HCT116 (cell line): Measurements from ENCODE around the gene LRBA. TPM values are rescaled to one million over a fixed set of nuclear protein-coding genes. Genes with fewer than 3 reads are reported as not detected.

Experiments
- ATAC-seq: fragments of 200-7000 bp; cut with Tn5 transposase; 2 replicates; pipeline ENCODE4 v1.9.1; 2020; ENCODE audit warnings: mild to moderate bottlenecking, moderate library complexity
- BruUV-seq: library from RNA; stranded (reverse); fragments of 400-500 nt; replicated peaks from 2 replicates; lab custom pipeline; 2021; lab: Mats Ljungman, UMichigan
- CTCF ChIA-PET: fragments of 300-600 bp; sonication (Branson Sonifier 250); formaldehyde crosslinking; loops from one replicate; lab custom pipeline; 2021; ENCODE audit warnings: antibody characterized with exemption; lab: Charles Lee
- POLR2A ChIA-PET: fragments of 300-600, 350-600 bp; sonication (Branson Sonifier 250); formaldehyde crosslinking; loops from one replicate; lab custom pipeline; 2021; ENCODE audit warnings: antibody characterized with exemption; lab: Charles Lee
- RAD21 ChIA-PET, 2 experiments: fragments of 300-600 bp; sonication (Branson Sonifier 250); formaldehyde crosslinking; loops; one replicate each; lab custom pipeline; 2023; ENCODE audit warnings: low total read pairs in 2 of 2; ENCODE audit not compliant: uncharacterized antibody in 2 of 2, unreplicated experiment in 2 of 2, low non-redundant PET in 1 of 2; lab: Charles Lee
- DNase-seq: peaks from one replicate; pipeline ENCODE4 v3.0.0-alpha.2; 2010; ENCODE audit warnings: low read depth, low spot score
- H2AFZ ChIP-seq: fragments of 200-600 bp; shearing (Covaris generic), sonication (generic); 2 replicates; pipeline ENCODE4 v1.6.1; 2017; ENCODE audit warnings: low read depth, mixed run types, mixed read lengths, antibody characterized with exemption, low read length; ENCODE audit not compliant: poor library complexity, severe bottlenecking
- H3K27ac ChIP-seq: 2 replicates; pipeline ENCODE4 v1.5.1; 2012; ENCODE audit warnings: low read depth, low read length
- H3K27me3 ChIP-seq: fragments of 200-600 bp; sonication (generic); 2 replicates; pipeline ENCODE4 v1.6.1; 2016; ENCODE audit warnings: mixed run types, low read length, mixed read lengths; ENCODE audit not compliant: insufficient read depth
- H3K36me3 ChIP-seq, 2 experiments: fragments of 200-500 bp in 1 of 2; fragments of 200-600 bp in 1 of 2; sonication (Bioruptor generic) in 1 of 2; sonication (generic) in 1 of 2; 2 replicates each; pipeline versions ENCODE4 v1.5.1 to v1.6.1; 2014 to 2016; ENCODE audit warnings: low read length in 2 of 2, inconsistent platforms in 1 of 2, mixed read lengths in 1 of 2, mixed run types in 1 of 2; ENCODE audit not compliant: insufficient read depth in 2 of 2, control insufficient read depth in 1 of 2
- H3K4me1 ChIP-seq, 2 experiments: fragments of 200-600 bp in 1 of 2; sonication (generic) in 1 of 2; 2 replicates each; pipeline versions ENCODE4 v1.5.1 to v1.6.1; 2012 to 2017; ENCODE audit warnings: low read length in 2 of 2, inconsistent platforms in 1 of 2, mild to moderate bottlenecking in 1 of 2, mixed read lengths in 1 of 2, mixed run types in 1 of 2, moderate library complexity in 1 of 2; ENCODE audit not compliant: insufficient read depth in 2 of 2, control insufficient read depth in 1 of 2
- H3K4me2 ChIP-seq: fragments of 200-600 bp; sonication (generic); 2 replicates; pipeline ENCODE4 v1.6.1; 2017; ENCODE audit warnings: mixed run types, low read length, mixed read lengths
- H3K4me3 ChIP-seq, 2 experiments: fragments of 200-600 bp in 1 of 2; sonication (generic) in 1 of 2; replicated peaks in 1 of 2; 2 replicates each; pipeline ENCODE4 v1.5.1; 2011 to 2016; ENCODE audit warnings: low read length in 2 of 2, control low read depth in 1 of 2, low read depth in 1 of 2, mild to moderate bottlenecking in 1 of 2, mixed read lengths in 1 of 2, mixed run types in 1 of 2
- H3K79me2 ChIP-seq: fragments of 200-600 bp; sonication (generic); 2 replicates; pipeline ENCODE4 v1.6.1; 2017; ENCODE audit warnings: mild to moderate bottlenecking, mixed run types, low read length, moderate library complexity, mixed read lengths; ENCODE audit not compliant: insufficient read depth
- H3K9ac ChIP-seq: fragments of 200-600 bp; sonication (generic); 2 replicates; pipeline ENCODE4 v1.6.1; 2016; ENCODE audit warnings: low read length, mixed read lengths
- H3K9me2 ChIP-seq: fragments of 200-600 bp; sonication (generic), shearing (Covaris generic); 2 replicates; pipeline ENCODE4 v1.6.1; 2017; ENCODE audit warnings: mixed run types, mild to moderate bottlenecking, moderate library complexity; ENCODE audit not compliant: insufficient read depth
- H3K9me3 ChIP-seq, 2 experiments: fragments of 200-500 bp in 1 of 2; fragments of 200-600 bp in 1 of 2; sonication (Bioruptor generic) in 1 of 2; sonication (generic) in 1 of 2; 2 replicates each; pipeline ENCODE4 v1.6.1; 2014 to 2017; ENCODE audit warnings: low read length in 2 of 2, mixed read lengths in 2 of 2, inconsistent platforms in 1 of 2, low read depth in 1 of 2, mild to moderate bottlenecking in 1 of 2, mixed run types in 1 of 2, moderate library complexity in 1 of 2; ENCODE audit not compliant: control insufficient read depth in 1 of 2, insufficient read depth in 1 of 2
- H4K20me1 ChIP-seq: fragments of 200-600 bp; sonication (generic), shearing (Covaris generic); 2 replicates; pipeline ENCODE4 v1.6.1; 2017; ENCODE audit warnings: mixed run types, mild to moderate bottlenecking, moderate library complexity; ENCODE audit not compliant: insufficient read depth
- CBX3 ChIP-seq: IDR thresholded peaks from 2 replicates; pipeline ENCODE4 v1.6.1; 2012; ENCODE audit warnings: low read depth
- EGR1 ChIP-seq: IDR thresholded peaks from 2 replicates; pipeline ENCODE4 v1.6.1; 2012; ENCODE audit warnings: low read depth
- EZH2 ChIP-seq: fragments of 200-600 bp; sonication (generic); IDR thresholded peaks from 2 replicates; pipeline ENCODE4 v1.6.1; 2017; ENCODE audit warnings: antibody characterized with exemption, mixed run types
- EZH2phosphoT487 ChIP-seq: fragments of 200-600 bp; IDR thresholded peaks from 2 replicates; pipeline ENCODE4 v1.6.1; 2018; ENCODE audit warnings: antibody characterized with exemption, borderline replicate concordance
- FOSL1 ChIP-seq: IDR thresholded peaks from 2 replicates; pipeline ENCODE4 v1.6.1; 2012; ENCODE audit warnings: low read depth
- JUND ChIP-seq: IDR thresholded peaks from 2 replicates; pipeline ENCODE4 v1.6.1; 2012
- MAX ChIP-seq: IDR thresholded peaks from 2 replicates; pipeline ENCODE4 v1.6.1; 2012
- POLR2A ChIP-seq: IDR thresholded peaks from 2 replicates; pipeline ENCODE4 v1.7.0; 2011; ENCODE audit warnings: borderline replicate concordance; ENCODE audit not compliant: insufficient read depth, insufficient read length; ENCODE audit errors: extremely low read depth
- POLR2AphosphoS5 ChIP-seq: IDR thresholded peaks from 2 replicates; pipeline ENCODE4 v1.6.1; 2011; ENCODE audit warnings: mild to moderate bottlenecking, low read depth, low read length, moderate library complexity
- RAD21 ChIP-seq: IDR thresholded peaks from 2 replicates; pipeline ENCODE4 v1.6.1; 2012; ENCODE audit warnings: low read depth, mild to moderate bottlenecking
- SP1 ChIP-seq: IDR thresholded peaks from 2 replicates; pipeline ENCODE4 v1.6.1; 2012; ENCODE audit warnings: low read depth
- TCF7L2 ChIP-seq: IDR thresholded peaks from 2 replicates; pipeline ENCODE4 v1.7.0; 2011; ENCODE audit warnings: borderline replicate concordance, inconsistent platforms; ENCODE audit not compliant: insufficient read depth, insufficient read length; ENCODE audit errors: extremely low read depth
- YY1 ChIP-seq: IDR thresholded peaks from 2 replicates; pipeline ENCODE4 v1.6.1; 2011; ENCODE audit warnings: low read length, low read depth, moderate library complexity, mild to moderate bottlenecking; ENCODE audit not compliant: insufficient replicate concordance; ENCODE audit errors: extremely low read depth
- ZNF274 ChIP-seq: fragments of 200-500 bp; sonication (Bioruptor generic); IDR thresholded peaks from 2 replicates; pipeline ENCODE4 v1.6.1; 2014; ENCODE audit warnings: mild to moderate bottlenecking, low read depth, low read length, inconsistent platforms
- intact Hi-C: fragments of 100-400 bp; cut with micrococcal nuclease; formaldehyde crosslinking; loops from 2 replicates; pipeline ENCODE4 v1.10.0; 2022
- total RNA-seq: library from RNA; stranded (reverse); gene quantifications from one replicate; pipeline ENCODE4 v1.2.1, GENCODE V29; 2021; ENCODE audit not compliant: unreplicated experiment
- TF ChIP-seq, protein P1 (sequence below): IDR thresholded peaks from 2 replicates; pipeline ENCODE4 v1.6.1; 2012; ENCODE audit warnings: low read depth
- TF ChIP-seq, protein P2 (sequence below): IDR thresholded peaks from 2 replicates; pipeline ENCODE4 v1.6.1; 2011; ENCODE audit warnings: mild to moderate bottlenecking, low read length, moderate library complexity; ENCODE audit not compliant: insufficient replicate concordance; ENCODE audit errors: extremely low read depth

The LRBA gene
- total RNA-seq, 1 experiment from 2014 or later, result 79.8 TPM

DNA sequence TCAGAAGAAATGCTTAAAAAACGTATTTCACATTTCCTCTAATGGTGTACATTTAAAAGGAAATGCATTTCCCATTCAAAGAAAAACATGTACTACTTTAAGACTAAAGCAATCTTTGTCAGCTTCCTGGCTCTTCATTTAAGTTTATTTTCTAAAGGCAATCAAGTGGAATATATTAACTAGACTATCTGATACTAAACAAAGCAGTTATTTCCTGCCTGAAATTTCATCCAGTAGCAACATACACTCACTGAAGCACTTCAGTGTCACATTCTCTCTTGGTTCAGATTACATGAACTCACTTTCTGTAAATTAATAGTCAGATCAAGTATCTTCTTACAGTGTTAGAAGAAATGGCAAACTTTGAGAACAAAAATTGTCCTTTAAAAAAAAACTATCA, 42.5 kb downstream of the LRBA start:
- H3K4me2 ChIP-seq, result no peak overlapping the region
- no TSS peak for BruUV-seq

More for the DNA sequence above, 42.5 kb downstream of the LRBA start:
- ChIA-PET POLR2A (no interaction called here), CTCF (interaction anchor here (1.0 kb wide), 1 partner anchor 12 kb away, joined by 5 read pairs; no protein-coding TSS in a partner anchor), RAD21 (no interaction called here)
- H3K9ac ChIP-seq, result no peak overlapping the region
- no peak overlapping the region for H2AFZ ChIP-seq
- no peaks in the 10 kb centered on the region for H3K9me2 ChIP-seq
- H3K27me3 ChIP-seq, result no peaks in the 10 kb centered on the region
- no peaks in the 10 kb centered on the region for H3K36me3 ChIP-seq
- H3K9me3 ChIP-seq, result no peaks in the 10 kb centered on the region
- peaks cover 95% of the 10 kb centered on the region for H3K79me2 ChIP-seq
- no peak for DNase-seq
- TF ChIP-seq EZH2phosphoT487 (no peak), EGR1 (no peak), EZH2 (no peak), YY1 (no peak), CBX3 (no peak), POLR2AphosphoS5 (no peak), SP1 (no peak), POLR2A (no peak), MAX (no peak), RAD21 (no peak), TCF7L2 (no peak), JUND (no peak), FOSL1 (no peak), ZNF274 (no peak)
- TF ChIP-seq, protein P1, sequence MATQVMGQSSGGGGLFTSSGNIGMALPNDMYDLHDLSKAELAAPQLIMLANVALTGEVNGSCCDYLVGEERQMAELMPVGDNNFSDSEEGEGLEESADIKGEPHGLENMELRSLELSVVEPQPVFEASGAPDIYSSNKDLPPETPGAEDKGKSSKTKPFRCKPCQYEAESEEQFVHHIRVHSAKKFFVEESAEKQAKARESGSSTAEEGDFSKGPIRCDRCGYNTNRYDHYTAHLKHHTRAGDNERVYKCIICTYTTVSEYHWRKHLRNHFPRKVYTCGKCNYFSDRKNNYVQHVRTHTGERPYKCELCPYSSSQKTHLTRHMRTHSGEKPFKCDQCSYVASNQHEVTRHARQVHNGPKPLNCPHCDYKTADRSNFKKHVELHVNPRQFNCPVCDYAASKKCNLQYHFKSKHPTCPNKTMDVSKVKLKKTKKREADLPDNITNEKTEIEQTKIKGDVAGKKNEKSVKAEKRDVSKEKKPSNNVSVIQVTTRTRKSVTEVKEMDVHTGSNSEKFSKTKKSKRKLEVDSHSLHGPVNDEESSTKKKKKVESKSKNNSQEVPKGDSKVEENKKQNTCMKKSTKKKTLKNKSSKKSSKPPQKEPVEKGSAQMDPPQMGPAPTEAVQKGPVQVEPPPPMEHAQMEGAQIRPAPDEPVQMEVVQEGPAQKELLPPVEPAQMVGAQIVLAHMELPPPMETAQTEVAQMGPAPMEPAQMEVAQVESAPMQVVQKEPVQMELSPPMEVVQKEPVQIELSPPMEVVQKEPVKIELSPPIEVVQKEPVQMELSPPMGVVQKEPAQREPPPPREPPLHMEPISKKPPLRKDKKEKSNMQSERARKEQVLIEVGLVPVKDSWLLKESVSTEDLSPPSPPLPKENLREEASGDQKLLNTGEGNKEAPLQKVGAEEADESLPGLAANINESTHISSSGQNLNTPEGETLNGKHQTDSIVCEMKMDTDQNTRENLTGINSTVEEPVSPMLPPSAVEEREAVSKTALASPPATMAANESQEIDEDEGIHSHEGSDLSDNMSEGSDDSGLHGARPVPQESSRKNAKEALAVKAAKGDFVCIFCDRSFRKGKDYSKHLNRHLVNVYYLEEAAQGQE, result no peak
- TF ChIP-seq, protein P2, sequence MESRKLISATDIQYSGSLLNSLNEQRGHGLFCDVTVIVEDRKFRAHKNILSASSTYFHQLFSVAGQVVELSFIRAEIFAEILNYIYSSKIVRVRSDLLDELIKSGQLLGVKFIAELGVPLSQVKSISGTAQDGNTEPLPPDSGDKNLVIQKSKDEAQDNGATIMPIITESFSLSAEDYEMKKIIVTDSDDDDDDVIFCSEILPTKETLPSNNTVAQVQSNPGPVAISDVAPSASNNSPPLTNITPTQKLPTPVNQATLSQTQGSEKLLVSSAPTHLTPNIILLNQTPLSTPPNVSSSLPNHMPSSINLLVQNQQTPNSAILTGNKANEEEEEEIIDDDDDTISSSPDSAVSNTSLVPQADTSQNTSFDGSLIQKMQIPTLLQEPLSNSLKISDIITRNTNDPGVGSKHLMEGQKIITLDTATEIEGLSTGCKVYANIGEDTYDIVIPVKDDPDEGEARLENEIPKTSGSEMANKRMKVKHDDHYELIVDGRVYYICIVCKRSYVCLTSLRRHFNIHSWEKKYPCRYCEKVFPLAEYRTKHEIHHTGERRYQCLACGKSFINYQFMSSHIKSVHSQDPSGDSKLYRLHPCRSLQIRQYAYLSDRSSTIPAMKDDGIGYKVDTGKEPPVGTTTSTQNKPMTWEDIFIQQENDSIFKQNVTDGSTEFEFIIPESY, result no peak
- no peak overlapping the region for H3K4me3 ChIP-seq
- H3K27ac ChIP-seq, result no peak overlapping the region
- intact Hi-C loops, result no loop called here
- no peaks in the 10 kb centered on the region; the same call in none of the 2 replicates for H4K20me1 ChIP-seq
- no peak for ATAC-seq
- H3K4me1 ChIP-seq, result no peaks in the 10 kb centered on the region
